ENCODE results near the gene TMC4. TPM values are rescaled to one million over a fixed set of nuclear protein-coding genes. Genes with fewer than 3 reads are reported as not detected.
"Not testable (repeated sequence)": the region's sequence is repeated elsewhere in the genome, so short reads cannot be mapped to it uniquely, and the experiment has no call there.

Gene TMC4
- total RNA-seq, 2 experiments from 2014 or later: 0.26 to 0.27 TPM

GRCh38 chr19:54190503-54191010 is 17.6 kb upstream of the TMC4 start:
- ChIA-PET POLR2A (interaction anchor here (1.3 to 7.8 kb wide), 5 partner anchors 9 to 54 kb away, joined by 4 to 103 read pairs (median 12); partner anchors contain the start of gene RPS9), CTCF (interaction anchor here (1.0 to 1.8 kb wide), 3 partner anchors 20 to 76 kb away, joined by 3 to 5 read pairs (median 3); no protein-coding TSS in a partner anchor)
- Mint-ChIP-seq H3K36me3 (peaks cover 28% of the 10 kb centered on the region), H3K9me3 (no peaks in the 10 kb centered on the region), H3K27ac (peak overlapping the region; percentile 99), H3K4me3 (peak overlapping the region; percentile 85), H3K4me1 (ENCODE audit: low read depth) (peaks cover 31% of the 10 kb centered on the region), H3K27me3 (no peaks in the 10 kb centered on the region)
- intact Hi-C loops (cut with micrococcal nuclease): loop anchor here (1.0 to 5.0 kb wide), 7 partner anchors 10 to 1462 kb away; partner anchors contain the start of genes CNOT3, LENG1, PRPF31 and RPS9
- peak; percentile 100 for DNase-seq

- Mint-ChIP-seq H3K4me3 (peak overlapping the region; percentile 85), H3K4me1 (ENCODE audit: low read depth) (peaks cover 31% of the 10 kb centered on the region), H3K36me3 (peaks cover 29% of the 10 kb centered on the region), H3K27me3 (no peaks in the 10 kb centered on the region), H3K27ac (peak overlapping the region; percentile 99), H3K9me3 (no peaks in the 10 kb centered on the region)
- ChIA-PET CTCF (interaction anchor here (0.8 to 2.3 kb wide), 12 partner anchors 11 to 78 kb away, joined by 3 to 12 read pairs (median 6); partner anchors contain the start of genes CNOT3, LENG1 and RPS9), POLR2A (interaction anchor here (0.9 to 7.8 kb wide), 12 partner anchors 10 to 323 kb away, joined by 3 to 103 read pairs (median 8); partner anchors contain the start of genes CNOT3, LENG1, LENG8 and LENG9)
- peak; percentile 100 for DNase-seq
- intact Hi-C loops (cut with micrococcal nuclease): loop anchor here (1.0 to 5.0 kb wide), 7 partner anchors 10 to 1462 kb away; partner anchors contain the start of genes CNOT3, LENG1, PRPF31 and RPS9
Measured at GRCh38 chr19:54189735-54190502, 17.0 kb upstream of the TMC4 start.

DNA sequence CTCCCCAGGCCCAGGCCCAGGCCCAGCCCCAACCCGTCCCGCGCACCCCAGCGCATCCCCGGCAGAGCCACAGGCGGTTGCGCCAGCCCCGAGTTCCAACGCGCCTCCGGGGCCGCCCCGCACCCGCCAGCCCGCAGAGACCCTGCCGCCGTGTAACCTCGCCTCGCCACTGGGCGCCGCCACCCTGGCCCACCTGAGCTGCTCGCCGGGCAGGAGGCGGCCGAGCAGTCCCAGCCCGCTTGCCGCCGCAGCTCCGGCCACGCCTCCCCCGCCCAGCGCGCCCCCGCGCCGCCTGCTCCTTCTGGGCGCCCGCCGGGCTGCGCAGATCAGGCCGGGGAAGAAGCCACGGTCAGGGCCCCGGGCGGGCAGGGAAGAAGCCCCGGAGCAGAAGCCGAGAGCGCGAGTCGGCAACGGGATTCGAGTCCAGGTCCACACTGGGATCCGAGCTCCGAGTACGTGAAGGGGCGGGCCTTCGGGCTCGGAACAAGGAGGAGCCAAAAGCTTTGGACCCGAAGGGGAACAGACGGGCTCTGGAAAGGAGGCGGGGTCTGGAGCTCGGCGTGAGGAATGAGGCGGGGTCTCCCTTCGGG is 16.3 kb upstream of the TMC4 start, which contains the start of gene MBOAT7:
Gene MBOAT7 (minus strand): TSS at position 436 of the 590 bp plus-strand sequence. CDS start 1,072 bp downstream, outside the sequence.
- POLR2A ChIA-PET: interaction anchor here (0.8 to 7.8 kb wide), 12 partner anchors 11 to 322 kb away, joined by 3 to 103 read pairs (median 7); partner anchors contain the start of genes CNOT3, LENG1, LENG8 and LENG9
- no peaks in the 10 kb centered on the region for H3K27me3 Mint-ChIP-seq
- H3K9me3 Mint-ChIP-seq: no peaks in the 10 kb centered on the region
- H3K27ac Mint-ChIP-seq: peak within 1 kb of the TSS; percentile 99
- H3K4me3 Mint-ChIP-seq: peak within 1 kb of the TSS; percentile 85
- H3K36me3 Mint-ChIP-seq: peaks cover 29% of the 10 kb centered on the region
- intact Hi-C loops (cut with micrococcal nuclease): no loop called here
- CTCF ChIA-PET: interaction anchor here (0.8 to 2.3 kb wide), 11 partner anchors 11 to 79 kb away, joined by 3 to 12 read pairs (median 7); partner anchors contain the start of genes CNOT3, LENG1 and RPS9
- DNase-seq: no peak
- peaks cover 31% of the 10 kb centered on the region for H3K4me1 Mint-ChIP-seq (ENCODE audit: low read depth)

- CTCF ChIA-PET: interaction anchor here (0.6 to 2.3 kb wide), 9 partner anchors 12 to 78 kb away, joined by 3 to 12 read pairs (median 6); partner anchors contain the start of genes CNOT3 and RPS9
- no peaks in the 10 kb centered on the region for H3K9me3 Mint-ChIP-seq
Measured at GRCh38 chr19:54188215-54188871, 15.4 kb upstream of the TMC4 start.

GRCh38 chr19:54186934-54187381 is 14.0 kb upstream of the TMC4 start:
- H3K4me1 Mint-ChIP-seq (ENCODE audit: low read depth): peaks cover 19% of the 10 kb centered on the region
- ChIA-PET CTCF (interaction anchor here (0.6 to 1.8 kb wide), 3 partner anchors 19 to 79 kb away, joined by 3 to 5 read pairs (median 4); no protein-coding TSS in a partner anchor), POLR2A (interaction anchor here (0.6 to 7.8 kb wide), 5 partner anchors 11 to 21 kb away, joined by 3 to 103 read pairs (median 4); partner anchors contain the start of gene RPS9)
- H3K27ac Mint-ChIP-seq: peak overlapping the region; percentile 91
- no peaks in the 10 kb centered on the region for H3K9me3 Mint-ChIP-seq
- H3K4me3 Mint-ChIP-seq: peak overlapping the region; percentile 26
- no peaks in the 10 kb centered on the region for H3K27me3 Mint-ChIP-seq
- intact Hi-C loops (cut with micrococcal nuclease): no loop called here
- DNase-seq: no peak
- peaks cover 23% of the 10 kb centered on the region for H3K36me3 Mint-ChIP-seq

More at GRCh38 chr19:54188215-54188871, 15.4 kb upstream of the TMC4 start:
- POLR2A ChIA-PET: interaction anchor here (0.8 to 7.8 kb wide), 9 partner anchors 12 to 261 kb away, joined by 3 to 103 read pairs (median 9); partner anchors contain the start of genes LENG1, LENG8, PRPF31 and RPS9
- peak overlapping the region; percentile 85 for H3K4me3 Mint-ChIP-seq
- peaks cover 30% of the 10 kb centered on the region for H3K4me1 Mint-ChIP-seq (ENCODE audit: low read depth)
- H3K27me3 Mint-ChIP-seq: no peaks in the 10 kb centered on the region
- DNase-seq: peak; percentile 80
- intact Hi-C loops (cut with micrococcal nuclease): no loop called here
- peak overlapping the region; percentile 91 for H3K27ac Mint-ChIP-seq
- H3K36me3 Mint-ChIP-seq: peaks cover 27% of the 10 kb centered on the region

DNA sequence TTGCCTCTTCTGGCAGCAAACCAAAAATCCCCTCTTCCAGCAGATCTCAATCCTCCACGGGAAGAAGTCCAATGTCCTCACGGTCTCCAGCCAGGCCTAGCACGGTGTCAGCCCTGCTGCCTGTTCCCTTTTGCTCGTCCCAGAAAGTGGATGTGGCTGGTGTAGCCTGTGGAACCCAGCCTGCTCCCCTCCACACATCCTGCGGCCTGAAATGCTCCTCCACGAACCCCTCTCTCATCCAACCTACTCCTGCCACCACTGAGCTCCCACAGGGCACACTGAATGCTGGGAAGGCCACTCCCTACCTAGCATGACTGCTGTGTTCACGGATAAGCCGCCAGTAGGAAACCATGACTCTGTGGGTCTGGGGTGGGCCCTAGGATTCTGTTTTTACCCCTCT is 13.4 kb upstream of the TMC4 start:
- no peak overlapping the region for H3K27ac Mint-ChIP-seq
- DNase-seq: no peak
- no peaks in the 10 kb centered on the region for H3K27me3 Mint-ChIP-seq
- H3K36me3 Mint-ChIP-seq: peaks cover 23% of the 10 kb centered on the region
- H3K4me3 Mint-ChIP-seq: no peak overlapping the region
- H3K4me1 Mint-ChIP-seq (ENCODE audit: low read depth): peaks cover 14% of the 10 kb centered on the region
- intact Hi-C loops (cut with micrococcal nuclease): no loop called here
- H3K9me3 Mint-ChIP-seq: no peaks in the 10 kb centered on the region
- ChIA-PET CTCF (interaction anchor here (1.8 kb wide), 1 partner anchor 80 kb away, joined by 5 read pairs; no protein-coding TSS in a partner anchor), POLR2A (interaction anchor here (0.6 to 7.8 kb wide), 4 partner anchors 10 to 22 kb away, joined by 3 to 103 read pairs (median 44); partner anchors contain the start of gene RPS9)

DNA sequence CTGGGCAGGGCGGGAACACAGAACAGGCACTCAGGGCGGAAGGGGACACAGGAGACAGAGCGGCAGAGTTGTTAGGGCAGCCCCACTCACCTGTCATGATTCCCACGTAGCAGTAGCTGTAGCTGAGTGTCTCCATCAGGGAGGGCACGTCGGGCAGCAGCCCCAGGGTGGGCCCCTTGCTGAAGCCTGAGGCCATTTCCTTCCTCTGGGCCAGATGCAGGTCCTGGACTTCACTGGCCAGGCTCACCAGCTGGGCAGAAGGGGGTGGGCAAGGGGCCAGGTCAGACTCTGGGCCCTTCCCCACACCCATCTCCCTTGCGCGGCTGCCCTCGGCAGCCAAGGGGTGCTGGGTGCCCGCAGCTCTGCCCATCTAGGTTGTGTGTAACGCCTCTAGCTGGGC is 10.5 kb upstream of the TMC4 start:
- Mint-ChIP-seq H3K9me3 (no peaks in the 10 kb centered on the region), H3K27ac (no peak overlapping the region), H3K27me3 (no peaks in the 10 kb centered on the region), H3K4me1 (ENCODE audit: low read depth) (peaks cover 14% of the 10 kb centered on the region), H3K4me3 (no peak overlapping the region), H3K36me3 (peaks cover 39% of the 10 kb centered on the region)
- ChIA-PET CTCF (no interaction called here), POLR2A (no interaction called here)
- intact Hi-C loops (cut with micrococcal nuclease): no loop called here
- no peak for DNase-seq

DNA sequence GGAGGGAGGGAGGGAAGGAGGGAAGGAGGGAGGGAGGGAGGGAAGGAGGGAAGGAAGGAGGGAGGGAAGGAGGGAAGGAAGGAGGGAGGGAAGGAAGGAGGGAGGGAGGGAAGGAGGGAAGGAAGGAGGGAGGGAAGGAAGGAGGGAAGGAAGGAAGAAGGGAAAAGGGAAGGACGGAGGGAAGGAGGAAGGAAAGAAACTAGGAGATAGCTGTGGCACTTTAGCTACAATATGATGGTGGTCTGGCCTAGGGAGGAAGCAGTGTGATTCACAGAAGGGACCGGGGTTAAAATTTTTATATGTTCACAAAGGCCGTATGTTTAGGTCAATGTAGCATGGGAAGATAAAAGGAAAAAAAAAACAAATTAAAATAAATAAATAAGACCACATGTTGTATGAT is 8.9 kb upstream of the TMC4 start:
- intact Hi-C loops (cut with micrococcal nuclease); H3K9me3 Mint-ChIP-seq; POLR2A ChIA-PET; H3K4me3 Mint-ChIP-seq; CTCF ChIA-PET; DNase-seq; H3K27ac Mint-ChIP-seq; H3K27me3 Mint-ChIP-seq; H3K4me1 Mint-ChIP-seq (ENCODE audit: low read depth): not testable (repeated sequence)
- H3K36me3 Mint-ChIP-seq: peaks cover 39% of the 10 kb centered on the region

- DNase-seq: no peak
- Mint-ChIP-seq H3K36me3 (peaks cover 37% of the 10 kb centered on the region), H3K4me3 (no peak overlapping the region), H3K27me3 (no peaks in the 10 kb centered on the region), H3K4me1 (ENCODE audit: low read depth) (no peaks in the 10 kb centered on the region), H3K27ac (no peak overlapping the region), H3K9me3 (no peaks in the 10 kb centered on the region)
- ChIA-PET CTCF (no interaction called here), POLR2A (no interaction called here)
- intact Hi-C loops (cut with micrococcal nuclease): no loop called here
Measured at GRCh38 chr19:54180691-54181091, 7.7 kb upstream of the TMC4 start.

DNA sequence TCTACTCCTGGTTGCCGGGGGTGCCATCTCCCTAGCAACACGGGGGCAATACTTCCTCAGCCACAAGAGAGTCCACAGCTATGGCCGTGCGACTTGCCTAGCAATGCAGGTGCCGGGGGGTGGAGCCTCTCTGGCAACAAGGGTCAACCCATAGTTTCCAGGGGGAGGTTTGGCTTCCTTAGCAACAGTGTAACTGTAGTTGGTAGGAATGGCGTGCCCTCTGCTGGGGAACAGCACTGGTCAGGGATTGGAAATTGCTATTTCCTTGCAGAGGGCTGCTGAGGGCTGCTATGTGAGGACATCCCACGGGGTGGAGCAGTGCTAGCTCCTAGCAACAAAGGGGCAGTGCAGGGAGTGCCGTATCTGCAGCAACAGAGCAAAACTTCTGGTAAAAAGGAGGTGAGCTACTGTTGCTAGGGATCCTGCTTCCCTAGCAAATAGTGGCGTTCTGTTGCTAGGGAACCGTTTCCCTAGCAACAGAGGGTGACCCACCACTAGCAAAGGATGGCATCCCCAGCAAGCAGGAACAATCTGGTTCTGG is 7.0 kb upstream of the TMC4 start:
- ChIA-PET POLR2A (no interaction called here), CTCF (no interaction called here)
- DNase-seq: no peak
- intact Hi-C loops (cut with micrococcal nuclease): no loop called here
- Mint-ChIP-seq H3K27ac (no peak overlapping the region), H3K9me3 (no peaks in the 10 kb centered on the region), H3K4me1 (ENCODE audit: low read depth) (no peaks in the 10 kb centered on the region), H3K36me3 (peaks cover 33% of the 10 kb centered on the region), H3K4me3 (no peak overlapping the region), H3K27me3 (no peaks in the 10 kb centered on the region)

GRCh38 chr19:54179262-54179852 is 6.4 kb upstream of the TMC4 start:
- peaks cover 33% of the 10 kb centered on the region for H3K36me3 Mint-ChIP-seq
- intact Hi-C loops (cut with micrococcal nuclease): no loop called here
- H3K4me3 Mint-ChIP-seq: no peak overlapping the region
- no peak overlapping the region for H3K27ac Mint-ChIP-seq
- POLR2A ChIA-PET: no interaction called here
- no peak for DNase-seq
- CTCF ChIA-PET: no interaction called here
- no peaks in the 10 kb centered on the region for H3K9me3 Mint-ChIP-seq
- H3K4me1 Mint-ChIP-seq (ENCODE audit: low read depth): no peaks in the 10 kb centered on the region
- H3K27me3 Mint-ChIP-seq: no peaks in the 10 kb centered on the region

All from activated CD4-positive, alpha-beta memory T cell treated with anti-CD3 and anti-CD28 coated beads for 36 hours (primary cell).